NCI-H2029 treated with DMSO at 0.1 percent for 48 hours (cell line): ENCODE results near the gene SOBP.
"Not testable (repeated sequence)": the region's sequence is repeated elsewhere in the genome, so short reads cannot be mapped to it uniquely, and the experiment has no call there.

Experiments
- DNase-seq: peaks from one replicate; lab custom pipeline; 2025; lab: John Stamatoyannopoulos, UW

The SOBP gene

DNA sequence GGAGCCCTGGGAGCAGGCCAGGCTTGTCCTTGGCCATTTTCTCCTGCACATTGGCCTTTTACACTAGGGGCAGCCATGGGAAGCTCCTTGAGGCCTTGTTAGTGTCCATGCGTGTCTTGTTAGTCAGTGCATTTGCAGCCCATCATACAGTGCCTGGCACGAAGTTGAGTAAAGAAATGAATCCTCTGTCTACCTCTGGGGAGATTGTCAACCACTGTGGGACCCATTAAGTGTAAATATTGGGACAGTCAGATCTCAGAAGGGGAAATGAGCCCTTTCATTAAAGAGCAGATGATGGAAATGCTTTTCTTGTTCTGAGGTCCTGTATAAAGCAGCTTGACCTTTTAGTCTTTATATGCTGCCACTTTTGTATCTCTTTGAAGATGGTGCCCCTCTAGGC is 33.9 kb downstream of the SOBP start:
- no peak for DNase-seq

DNA sequence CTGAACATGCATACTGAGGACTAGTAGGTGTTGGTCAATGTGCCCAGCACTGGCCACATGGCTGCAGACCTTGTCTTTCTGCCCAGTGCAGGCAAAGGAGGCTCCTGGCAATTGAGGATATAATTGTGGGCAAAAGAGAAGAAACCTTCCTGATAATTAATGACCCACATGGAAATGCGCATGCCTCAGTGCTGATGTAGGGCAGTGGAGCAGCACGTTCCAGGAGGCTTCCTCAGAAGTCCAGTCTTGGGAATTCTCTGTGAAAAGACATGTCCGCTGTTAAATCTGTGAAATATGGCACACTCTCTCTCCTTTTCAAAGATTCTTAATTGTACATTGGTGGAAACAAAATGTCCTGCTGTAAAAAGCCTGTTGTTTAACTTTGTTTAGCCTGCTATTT is 34.7 kb downstream of the SOBP start:
- DNase-seq: no peak

DNA sequence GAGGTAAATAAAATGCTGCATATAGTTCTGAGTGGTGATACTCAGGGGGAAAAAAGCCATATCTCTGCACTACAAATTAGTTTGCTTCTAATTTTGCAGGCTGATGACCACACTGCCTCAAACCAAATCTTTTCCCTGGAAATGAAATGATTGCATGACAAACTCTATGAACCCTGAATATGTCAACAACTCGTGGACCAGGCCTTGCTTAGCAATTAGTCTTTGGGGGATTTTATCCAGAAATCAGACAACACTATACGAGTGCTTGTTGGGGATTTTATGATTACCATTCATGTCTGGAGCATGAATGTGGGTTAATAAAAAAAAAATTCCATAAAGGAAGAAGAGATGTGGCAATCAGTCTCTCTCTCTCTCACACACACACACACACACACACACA is 42.0 kb downstream of the SOBP start:
- no peak for DNase-seq

DNA sequence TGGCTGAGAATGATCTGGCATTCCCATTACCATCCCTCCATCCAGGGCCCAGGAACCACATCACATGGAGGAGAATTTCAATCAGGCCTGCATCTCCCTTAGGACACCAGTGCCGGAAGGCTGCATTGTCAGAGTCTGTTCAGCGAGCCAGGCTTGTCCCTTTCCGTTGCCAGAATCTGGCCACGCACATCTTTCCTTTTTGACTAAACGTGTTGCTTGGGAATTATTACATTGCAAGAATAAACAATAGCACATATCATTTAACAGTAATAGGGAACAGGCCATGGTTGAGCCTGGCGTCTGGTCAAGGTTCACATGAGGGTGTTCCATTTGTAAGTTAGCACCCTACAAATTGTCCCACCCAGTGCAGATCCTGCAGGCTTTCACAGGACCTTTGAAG is 42.8 kb downstream of the SOBP start:
- no peak for DNase-seq

DNA sequence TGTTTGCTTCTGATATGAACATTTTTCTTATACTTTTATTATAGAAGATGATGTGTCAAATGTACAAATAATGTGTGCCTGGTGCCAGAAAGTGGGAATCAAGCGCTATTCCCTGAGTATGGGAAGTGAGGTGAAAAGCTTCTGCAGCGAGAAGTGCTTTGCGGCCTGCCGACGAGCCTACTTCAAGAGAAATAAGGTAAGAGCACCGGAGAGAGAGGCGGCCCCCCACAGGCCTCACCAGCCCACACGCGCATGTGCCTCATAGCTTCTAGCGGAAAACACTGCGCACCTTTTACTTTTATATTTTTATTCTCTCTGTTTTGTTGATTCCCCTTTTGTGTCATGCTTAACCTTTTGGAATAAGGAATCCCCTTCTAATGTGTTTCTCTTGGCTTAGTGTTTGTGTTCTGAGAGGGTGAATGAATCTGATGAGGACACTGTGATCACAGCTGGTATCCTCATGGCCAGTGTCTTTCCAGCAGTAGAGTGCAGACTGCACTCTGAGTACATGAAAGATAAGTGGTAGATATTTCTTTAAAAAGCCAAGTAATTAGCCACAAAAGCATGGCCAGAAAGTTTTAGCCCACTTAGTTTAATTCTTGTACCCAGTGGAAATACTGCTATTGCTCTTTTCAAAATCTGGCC is 43.6 kb downstream of the SOBP start:
- DNase-seq: no peak

DNA sequence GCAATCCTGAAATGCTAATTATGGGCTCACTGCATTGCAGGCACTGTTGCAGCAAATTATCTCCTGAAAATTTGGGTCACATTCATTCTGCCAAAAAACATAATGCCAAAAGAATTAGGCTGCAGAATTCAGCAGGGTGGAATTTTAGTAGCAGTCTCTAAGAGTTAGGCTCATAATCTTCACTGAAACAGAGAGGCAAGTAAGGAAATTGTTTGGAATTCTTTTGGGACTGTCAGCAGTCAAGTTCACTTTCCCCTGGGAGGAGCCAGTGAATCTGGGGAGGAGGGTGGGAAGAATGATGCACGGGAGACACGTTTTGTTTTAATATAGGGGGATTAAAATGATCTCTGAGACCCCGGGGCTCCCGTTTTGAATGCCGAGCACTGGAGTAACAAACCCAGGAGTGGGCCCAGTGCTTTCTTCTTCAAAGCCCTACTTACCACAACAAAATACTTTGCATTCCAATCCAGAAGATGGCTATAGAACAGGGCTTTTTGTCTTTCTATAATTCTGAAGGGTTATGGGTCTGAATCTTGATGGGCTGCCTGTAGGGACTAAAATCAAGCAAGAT is 44.7 kb downstream of the SOBP start:
- no peak for DNase-seq

DNA sequence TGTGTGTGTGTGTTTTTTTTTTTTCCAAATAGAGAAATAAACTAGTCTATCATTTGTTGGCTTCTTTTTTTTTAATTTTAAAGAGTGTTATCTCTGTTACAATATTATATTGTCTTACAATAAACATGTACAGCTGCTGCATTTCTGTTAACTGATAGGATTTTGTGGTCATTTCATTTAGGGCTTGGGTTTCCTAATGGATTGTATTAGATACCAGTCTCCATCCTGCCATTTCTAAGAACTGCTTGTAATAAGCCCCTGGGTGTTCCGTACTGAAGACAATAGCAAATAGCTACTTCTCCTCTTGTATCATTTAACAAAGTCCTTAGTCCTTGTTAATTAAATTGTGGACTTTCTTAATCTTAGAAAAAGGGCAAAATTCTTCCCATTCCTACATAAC is 45.7 kb downstream of the SOBP start:
- no peak for DNase-seq

DNA sequence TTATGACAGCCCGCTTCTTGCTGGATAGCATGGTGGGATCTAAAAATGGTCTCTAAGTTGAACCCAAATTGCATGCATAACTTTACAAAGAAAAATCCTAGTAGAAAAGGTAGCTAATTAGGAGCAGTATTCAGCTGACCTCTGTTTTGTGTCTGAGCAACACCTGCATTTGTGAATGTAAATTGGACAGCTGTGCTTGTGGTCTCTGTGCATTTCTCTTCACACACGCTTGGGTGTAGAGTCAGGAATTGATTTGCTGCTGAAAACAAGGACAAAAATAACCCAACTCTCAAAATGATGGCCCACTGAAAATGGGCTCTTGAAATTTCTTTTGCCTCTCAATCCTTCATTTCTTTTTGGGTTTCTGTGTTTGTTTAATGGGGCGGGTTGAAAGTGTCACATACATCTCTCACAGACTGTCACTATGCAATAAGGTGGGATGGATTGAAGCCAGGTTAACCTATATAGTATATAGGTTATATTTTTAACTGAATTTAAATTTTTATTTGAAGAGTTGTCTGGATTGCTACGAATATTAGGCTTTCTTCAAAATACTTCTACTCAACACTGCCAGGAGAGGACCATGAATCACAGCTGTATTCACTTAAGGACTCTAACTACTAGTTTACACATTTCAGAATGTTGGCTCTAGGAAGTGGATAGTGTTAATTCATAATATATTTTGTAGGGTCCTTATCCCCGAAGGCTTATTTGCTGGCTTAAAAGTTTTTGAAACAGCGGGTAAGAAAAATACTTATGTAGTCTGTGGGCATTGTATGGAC is 46.5 kb downstream of the SOBP start:
- DNase-seq: no peak

DNA sequence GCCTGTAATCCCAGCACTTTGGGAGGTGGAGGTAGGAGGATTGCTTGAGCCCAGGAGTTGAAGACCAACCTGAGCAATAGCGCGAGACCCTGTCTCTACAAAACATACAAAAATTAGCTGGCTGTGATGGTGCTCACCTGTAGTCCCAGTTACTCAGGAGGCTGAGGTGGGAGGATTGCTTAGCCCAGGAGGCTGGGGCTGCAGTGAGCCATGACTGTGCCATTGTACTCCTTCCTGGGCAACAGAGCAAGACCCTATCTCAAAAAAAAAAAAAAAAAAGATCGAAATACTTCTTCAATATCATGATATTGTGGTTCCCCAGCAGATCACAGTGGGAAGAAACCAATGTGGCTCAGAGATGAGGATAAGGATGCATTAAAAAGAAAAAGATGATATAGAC is 47.6 kb downstream of the SOBP start:
- DNase-seq: no peak

DNA sequence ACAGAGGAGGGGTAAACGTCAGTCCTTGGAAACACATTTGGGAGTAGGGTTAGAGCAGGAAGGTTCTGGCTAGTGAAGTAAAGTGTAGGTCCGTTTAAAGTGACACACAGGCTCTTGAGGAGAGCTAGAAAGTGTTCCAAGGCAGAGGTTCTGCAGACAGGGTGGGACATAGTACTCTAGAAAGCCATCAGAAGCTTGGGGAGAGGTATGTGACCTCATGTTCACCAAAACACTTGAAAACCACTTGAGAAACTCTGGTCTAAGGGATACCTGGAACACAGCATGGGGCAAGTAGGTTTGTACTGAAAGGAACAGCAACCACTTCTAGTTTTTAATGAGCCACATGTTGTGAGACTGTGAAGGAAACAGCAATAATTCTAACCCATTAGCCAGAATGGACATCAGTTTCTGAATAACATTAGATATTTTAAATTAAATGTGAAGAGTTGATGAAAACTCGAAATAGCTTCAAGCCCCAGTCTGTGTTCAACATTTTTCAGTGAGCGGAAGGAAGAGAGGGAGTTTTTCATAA is 49.0 kb downstream of the SOBP start:
- no peak for DNase-seq

DNA sequence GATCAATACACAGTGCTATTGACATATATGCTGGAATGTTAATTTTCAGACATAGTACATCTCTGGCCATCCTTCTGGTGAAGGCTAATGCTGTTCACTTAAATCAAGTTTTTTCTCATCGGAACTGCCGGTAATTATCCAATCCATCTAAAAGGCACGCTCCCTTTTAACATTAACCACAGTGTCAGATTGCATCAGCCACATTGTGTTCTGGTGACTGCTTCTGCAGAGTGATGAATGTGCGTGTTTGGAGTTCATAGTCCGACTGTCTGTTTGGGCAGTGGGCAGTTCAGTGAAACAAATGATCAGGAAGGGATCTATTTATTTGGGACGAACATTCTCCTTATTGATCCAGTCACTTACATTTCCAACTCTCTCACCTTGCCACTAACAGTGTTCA is 49.5 kb downstream of the SOBP start:
- DNase-seq: no peak

DNA sequence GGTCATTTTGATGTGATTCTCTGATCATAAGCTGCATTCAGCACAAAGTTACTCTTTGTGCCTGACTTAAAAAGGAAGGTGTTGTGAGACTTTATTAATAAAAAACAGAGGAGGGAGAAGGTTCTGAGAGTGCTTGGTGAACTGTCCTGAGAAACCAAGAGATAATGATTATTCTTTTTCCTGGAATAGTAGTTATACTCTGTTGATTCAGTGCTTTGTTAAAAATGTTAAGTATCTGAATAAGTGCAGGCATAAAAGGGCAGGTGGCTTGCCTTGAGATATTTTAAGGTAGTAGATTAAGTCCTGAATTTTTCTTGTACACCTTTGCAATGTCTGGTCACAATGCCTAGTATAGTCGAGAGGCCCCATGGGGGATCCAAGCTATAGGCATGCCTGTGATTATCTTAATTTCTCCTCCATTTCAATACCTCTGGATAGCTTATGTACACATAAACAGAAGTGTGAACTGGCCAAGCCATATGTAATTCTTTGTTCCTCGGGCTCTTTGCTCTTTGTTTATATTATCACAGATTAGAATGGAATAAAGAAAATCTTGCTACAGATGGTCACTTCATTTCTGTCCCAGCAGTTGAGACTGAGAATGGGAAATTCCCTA is 50.0 kb downstream of the SOBP start:
- DNase-seq: no peak

DNA sequence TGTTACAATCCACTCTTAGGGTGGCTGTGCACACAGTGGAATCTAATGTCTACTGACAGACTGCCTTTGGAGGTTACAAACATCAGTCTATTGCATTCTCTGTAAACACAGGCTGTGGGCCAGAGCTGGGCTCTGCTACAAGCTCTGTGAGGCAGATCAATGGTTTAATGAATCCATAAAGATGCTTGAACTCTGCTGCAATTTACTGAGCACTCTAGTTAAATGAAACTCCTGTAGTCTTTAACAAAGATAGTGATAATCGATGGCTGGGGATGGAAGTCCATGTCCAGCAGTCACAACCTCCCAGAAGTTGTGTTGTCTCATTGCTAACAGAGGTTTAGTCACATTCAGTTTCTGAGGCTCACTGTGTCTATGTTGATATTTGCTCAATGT is 50.5 kb downstream of the SOBP start:
- no peak for DNase-seq

DNA sequence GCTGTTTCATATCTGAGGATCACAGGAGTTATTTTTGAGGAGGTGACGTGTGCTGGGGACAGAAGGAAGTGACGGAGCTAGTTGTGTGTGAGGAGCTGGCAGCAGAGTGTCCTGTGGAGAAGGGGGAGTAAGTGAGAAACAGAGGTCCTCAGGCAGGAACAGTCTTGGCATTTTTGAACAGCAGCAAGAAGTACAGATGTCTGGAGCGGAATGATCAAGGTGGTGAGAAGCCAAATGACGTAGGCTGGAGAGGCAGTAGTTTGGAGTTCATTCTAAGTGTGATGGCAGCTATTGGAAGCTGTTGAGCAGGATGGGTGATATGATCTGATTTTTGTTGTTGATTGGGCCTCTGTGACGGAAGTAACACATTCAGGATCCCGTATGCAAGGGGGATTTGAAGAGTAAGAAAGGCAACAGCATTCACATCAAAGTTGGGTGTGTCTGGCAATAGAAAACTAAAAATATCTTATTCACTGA is 52.3 kb downstream of the SOBP start:
- no peak for DNase-seq

DNA sequence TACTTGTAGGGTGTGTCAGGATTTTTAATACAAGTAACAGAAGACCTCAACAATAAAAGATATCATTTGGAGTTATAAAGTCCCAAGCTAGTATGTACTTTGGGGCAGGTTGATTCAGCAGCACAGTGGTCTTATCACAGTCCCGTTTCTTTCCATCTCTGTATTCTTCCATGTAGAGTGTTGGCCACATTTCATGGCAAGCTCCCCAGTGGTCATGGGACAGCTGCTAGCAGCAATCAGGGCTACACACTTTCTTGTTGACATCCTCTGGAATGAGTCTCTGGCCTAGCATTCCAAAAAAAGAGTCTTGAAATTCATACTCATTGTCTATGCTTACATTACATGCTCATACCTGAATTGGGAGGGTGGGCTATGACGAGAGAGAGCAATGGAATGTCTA is 53.2 kb downstream of the SOBP start:
- no peak for DNase-seq

DNA sequence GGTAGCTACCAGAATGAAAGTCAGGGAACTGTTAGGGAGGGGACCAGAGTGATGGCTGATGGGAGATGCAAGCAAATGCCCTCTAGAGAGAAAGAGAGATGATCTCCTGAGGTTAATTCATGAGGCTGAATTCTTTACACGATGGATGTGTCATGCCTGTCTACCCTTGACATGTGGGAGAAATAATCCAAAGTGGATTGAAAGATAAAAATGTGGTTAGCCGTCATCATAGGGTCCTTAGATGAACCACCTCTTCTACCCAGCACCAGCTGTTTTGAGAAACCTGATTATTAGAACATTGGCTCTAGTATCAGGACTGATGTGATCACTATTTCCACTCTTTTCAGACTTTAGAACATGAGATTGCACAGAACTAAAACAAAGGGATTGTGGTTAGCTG is 53.6 kb downstream of the SOBP start:
- DNase-seq: no peak

DNA sequence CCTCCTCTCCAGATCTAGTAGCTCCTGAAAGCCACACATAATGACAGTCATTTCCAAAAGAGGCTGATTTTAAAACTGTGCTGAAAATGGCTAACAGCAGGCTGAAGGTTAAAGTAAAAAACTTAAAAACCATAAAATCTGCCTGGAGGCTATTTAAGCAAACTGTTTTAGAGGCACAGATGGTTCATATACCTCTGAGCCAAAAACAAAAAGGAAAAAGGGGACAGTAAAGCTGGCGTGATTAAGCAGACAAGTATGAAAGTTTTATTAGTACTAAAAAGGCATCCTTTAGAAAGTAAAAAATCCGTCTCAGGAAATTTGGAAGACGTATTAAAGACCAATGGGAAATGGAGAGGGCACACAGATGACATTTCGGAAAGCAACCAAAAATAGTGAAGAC is 55.8 kb downstream of the SOBP start:
- no peak for DNase-seq

DNA sequence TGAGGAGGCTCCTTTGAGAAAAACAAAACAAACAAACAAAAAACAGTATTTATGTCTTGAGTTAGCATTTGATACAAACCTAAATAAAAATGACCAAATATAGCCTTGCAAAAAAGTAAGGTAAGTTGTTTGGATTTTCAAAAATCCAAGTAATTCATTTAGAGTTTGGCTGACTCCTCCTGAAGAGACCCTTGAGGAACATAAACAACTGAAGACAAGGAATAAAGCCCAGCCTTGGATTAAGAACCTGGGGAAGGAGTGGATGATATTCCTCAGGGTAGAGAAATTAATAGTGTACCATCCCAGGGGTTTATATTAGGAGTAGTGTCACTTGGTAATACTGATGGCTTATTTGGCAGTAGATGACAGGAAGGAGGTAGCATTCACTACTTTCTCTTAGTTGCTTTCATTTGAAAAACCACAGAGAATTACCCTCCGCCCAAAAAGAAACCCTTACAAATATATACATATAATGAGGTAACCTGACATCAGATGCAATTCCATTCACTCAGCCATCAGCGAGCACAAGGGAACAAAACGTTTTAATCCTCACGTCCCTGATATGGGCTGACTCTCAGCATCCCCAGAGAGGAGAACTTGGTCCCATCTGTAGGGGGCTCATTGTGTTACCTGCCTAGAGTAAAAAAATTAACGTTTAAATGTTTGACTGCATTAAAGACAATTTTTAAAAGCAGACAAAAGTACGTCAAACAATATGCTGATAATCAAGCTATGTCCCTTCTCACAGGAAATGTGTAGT is 57.0 kb downstream of the SOBP start:
- DNase-seq: no peak

DNA sequence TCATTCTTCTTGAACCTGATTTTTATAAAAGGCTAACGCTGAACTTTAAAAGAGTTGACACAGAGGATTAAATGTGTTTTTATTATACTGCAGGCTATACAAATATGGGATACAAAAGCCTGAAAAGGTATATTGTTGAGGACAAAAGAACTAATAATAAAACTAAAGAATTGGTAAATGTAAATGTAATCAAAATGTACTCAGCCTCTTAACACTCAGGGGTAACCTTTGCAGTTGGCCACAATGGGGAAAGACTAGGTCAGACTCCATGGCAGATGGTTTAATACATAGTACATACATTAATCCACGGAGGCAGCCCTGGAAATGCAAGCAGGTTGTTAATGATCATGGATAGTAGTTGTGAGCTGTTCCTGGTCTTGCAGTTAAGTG is 57.5 kb downstream of the SOBP start:
- no peak for DNase-seq

DNA sequence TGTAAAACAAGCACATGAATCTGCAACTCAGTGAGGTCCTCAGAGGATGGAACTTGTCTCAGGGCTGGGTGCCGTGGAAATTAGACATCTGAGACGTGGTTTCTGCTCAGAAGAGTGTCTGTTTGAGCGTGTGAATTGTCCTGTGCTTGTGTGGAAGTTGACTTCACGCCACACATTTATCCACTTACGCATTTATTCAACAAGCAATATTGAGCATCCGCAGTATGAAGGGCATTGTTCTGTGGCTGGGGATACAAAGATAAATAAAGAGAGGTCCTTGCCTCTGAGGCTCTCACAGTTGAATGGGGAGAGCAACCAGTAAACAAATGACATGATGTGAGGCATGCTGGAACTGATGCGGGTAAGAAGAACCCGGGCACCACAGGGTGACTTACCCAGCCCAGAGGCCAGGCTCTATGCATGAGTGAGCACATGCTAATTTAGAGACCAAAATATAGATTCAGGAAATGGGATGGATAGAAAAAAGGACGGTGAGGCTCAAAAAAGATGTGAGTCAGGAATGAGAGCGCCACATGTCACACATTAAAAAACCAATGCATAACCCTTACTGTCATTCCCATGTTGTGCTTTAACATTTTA is 60.4 kb downstream of the SOBP start:
- DNase-seq: no peak

DNA sequence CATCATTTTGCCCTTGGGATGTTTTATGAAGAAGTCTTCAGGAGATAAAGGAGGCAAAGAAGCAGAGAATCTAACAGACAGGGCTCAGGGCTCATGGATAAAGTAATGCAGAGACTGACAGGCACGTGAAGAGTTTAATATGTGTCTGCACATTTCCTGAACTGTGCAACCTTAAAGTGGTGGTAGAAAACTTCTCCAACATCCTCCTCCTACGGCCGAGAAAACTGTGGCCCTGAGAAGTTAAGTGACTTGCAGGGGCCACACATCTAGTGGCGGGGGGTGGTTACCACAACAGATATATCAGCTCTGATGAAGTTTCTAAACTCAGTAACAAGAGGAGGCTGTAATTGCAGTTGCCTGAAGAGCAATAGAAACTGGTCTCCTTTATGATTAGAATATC is 61.0 kb downstream of the SOBP start:
- DNase-seq: no peak

DNA sequence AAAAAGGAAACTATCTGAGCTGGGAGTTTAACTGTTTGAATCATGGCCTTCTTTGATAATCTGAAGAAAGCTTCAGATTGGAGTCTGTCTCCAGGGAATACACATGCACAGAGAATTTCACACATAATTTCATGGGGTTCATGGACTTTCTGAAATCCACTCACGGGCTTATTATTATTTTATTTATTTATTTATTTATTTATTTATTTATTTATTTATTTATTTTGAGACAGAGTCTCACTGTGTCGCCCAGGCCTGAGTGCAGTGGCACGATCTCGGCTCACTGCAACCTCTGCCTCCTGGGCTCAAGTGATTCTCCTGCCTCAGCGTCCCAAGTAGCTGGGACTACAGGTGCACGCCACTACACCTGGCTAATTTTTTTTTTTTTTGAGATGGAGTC is 63.2 kb downstream of the SOBP start:
- DNase-seq: not testable (repeated sequence)
